B cell (primary cell): ENCODE results near the gene IRS2.

Source experiments
- CTCF ChIP-seq: fragments of 200-600 bp; IDR thresholded peaks from one replicate; pipeline ENCODE4 v1.8.0; 2022; ENCODE audit warnings: antibody characterized with exemption, mild to moderate bottlenecking
- EZH2 ChIP-seq: IDR thresholded peaks from 2 replicates; pipeline ENCODE4 v1.6.1; 2012; ENCODE audit warnings: borderline replicate concordance, low read depth, mild to moderate bottlenecking, moderate library complexity, low read length; ENCODE audit not compliant: insufficient read depth, poor library complexity, severe bottlenecking

DNA sequence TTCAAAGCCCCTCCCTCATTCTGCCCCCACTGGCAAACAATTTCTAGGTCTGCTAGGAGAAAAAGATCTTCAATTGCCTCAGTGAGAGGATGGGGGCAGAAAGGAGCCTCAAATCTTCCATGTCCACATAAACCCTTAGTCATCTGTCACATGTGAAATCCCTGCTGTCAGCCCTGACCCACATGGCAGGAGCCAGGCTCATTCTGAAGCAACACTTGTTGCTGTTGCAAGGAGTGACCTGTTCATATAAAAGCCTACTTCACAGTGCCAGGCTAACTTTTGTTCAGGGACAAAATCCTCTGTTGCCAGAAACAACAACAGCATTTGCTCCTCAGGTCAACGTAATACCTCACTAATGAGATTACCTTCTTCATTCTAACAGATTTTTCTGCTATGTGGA is 70.5 kb downstream of the IRS2 start:
- TF ChIP-seq CTCF, result no peak
- no peak for TF ChIP-seq EZH2
